ENCODE results near the gene FAM200C.

DNA sequence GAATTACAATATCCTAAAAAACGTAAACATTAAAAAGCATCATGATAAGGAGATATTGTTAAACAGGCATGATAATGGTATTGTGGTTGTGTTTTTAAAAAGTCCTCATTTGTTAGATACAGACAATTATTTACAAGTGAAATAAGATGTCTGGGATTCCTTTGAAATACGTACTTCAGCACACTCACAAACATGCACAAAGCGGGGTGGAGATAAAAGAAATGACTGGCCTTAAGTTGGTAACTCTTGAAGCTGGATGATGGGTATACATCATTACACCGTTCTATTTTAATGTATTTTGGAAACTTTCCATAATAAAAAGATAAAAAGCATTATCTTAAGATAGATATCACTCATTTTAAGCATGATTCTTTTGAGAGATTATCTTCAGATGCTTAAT is 1.0 kb downstream of the FAM200C start:
- no peak for TF ChIP-seq EP300 (IDR thresholded peaks at IDR 0.05; ENCODE audit: low read depth)
- TF ChIP-seq, protein P1, sequence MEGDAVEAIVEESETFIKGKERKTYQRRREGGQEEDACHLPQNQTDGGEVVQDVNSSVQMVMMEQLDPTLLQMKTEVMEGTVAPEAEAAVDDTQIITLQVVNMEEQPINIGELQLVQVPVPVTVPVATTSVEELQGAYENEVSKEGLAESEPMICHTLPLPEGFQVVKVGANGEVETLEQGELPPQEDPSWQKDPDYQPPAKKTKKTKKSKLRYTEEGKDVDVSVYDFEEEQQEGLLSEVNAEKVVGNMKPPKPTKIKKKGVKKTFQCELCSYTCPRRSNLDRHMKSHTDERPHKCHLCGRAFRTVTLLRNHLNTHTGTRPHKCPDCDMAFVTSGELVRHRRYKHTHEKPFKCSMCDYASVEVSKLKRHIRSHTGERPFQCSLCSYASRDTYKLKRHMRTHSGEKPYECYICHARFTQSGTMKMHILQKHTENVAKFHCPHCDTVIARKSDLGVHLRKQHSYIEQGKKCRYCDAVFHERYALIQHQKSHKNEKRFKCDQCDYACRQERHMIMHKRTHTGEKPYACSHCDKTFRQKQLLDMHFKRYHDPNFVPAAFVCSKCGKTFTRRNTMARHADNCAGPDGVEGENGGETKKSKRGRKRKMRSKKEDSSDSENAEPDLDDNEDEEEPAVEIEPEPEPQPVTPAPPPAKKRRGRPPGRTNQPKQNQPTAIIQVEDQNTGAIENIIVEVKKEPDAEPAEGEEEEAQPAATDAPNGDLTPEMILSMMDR (IDR thresholded peaks at IDR 0.05) = no peak
- no peak for TF ChIP-seq POLR2AphosphoS5 (IDR thresholded peaks at IDR 0.05)
